ENCODE measurements around the gene PTGDS. TPM values are rescaled to one million over a fixed set of nuclear protein-coding genes. Genes with fewer than 3 reads are reported as not detected.

Gene PTGDS
- total RNA-seq, 1 donor from 2014 or later: 0.36 TPM

DNA sequence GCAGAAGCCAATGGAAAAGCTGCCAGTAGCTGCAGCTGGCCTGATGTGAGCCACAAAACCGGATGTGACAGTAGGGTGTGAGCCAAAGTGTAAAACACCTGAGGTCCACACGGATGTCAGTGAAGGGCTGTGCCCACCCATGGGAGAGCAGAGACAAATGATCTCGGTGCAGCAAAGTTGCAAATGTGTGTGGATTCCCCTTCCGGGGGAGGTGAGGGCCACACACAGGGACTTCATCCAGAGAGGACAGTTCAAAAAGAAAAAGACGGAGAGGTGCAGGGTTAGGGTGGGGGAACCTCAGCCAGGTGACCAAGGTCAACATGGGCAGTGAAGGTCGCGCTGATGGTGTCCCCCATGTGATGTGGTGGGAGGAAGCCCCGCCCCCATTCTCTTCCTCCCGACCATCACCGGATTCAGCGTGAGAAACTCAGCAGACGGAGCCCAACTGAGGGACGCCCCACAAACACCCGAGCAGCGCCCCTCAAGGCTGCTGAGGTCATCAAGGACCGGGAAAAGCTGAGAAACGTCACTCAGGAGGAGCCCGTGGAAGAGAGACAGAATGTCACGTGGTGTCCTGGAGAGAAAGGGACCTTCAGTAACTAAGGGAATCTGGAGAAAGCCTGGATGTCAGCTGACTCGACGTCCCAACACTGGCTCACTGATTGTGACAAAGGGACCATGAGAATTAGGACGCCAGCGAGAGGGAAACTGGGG is 11.4 kb upstream of the PTGDS start:
- intact Hi-C loops (cut with micrococcal nuclease): no loop called here
- Mint-ChIP-seq H3K4me3 (peak overlapping the region; percentile 48), H3K27ac (peak overlapping the region; percentile 69), H3K27me3 (ENCODE audit: insufficient read depth) (peaks cover 5% of the 10 kb centered on the region), H3K9me3 (no peaks in the 10 kb centered on the region), H3K4me1 (ENCODE audit: low read depth) (peaks cover 15% of the 10 kb centered on the region), H3K36me3 (ENCODE audit: low read depth) (no peaks in the 10 kb centered on the region)
- DNase-seq (ENCODE audit: low spot score): no peak

DNA sequence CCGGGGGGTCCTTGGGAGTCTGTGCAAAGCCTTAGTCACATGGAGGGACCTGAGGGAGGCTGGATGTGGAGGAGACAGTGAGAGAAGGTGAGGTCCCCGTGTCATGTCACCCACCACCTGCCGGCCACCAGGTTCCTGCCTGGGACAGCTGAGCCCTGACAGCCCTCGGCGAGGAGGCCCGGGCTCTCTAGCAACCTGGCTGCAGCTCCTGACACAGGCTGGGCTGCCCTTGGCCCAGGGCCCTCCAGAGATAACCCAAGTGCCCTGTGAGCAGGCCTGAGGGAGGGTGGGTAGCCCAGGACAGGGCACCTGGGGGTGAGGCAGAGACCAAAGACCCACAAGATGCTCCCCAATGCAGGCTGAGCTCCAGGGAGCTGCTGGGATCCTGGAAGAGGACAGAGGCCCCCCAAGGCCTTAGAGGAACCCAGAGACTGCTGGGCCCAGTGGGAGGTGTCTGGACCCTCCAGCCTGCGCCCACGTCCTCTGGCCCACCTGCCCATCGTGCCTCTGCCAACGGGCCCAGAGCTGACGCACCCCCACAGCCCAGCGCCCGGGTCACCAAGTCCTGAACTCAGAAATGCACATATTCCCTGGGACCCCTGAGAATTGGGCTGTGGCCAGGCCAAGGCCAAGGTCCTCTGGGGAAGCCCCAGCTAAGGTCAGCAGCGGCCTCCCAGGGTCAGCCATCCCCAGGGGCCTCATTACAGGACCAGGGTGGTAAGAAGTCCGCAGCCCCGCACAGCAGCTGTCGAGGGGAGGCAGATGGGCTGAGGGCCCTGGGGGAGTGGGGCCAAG is 8.8 kb upstream of the PTGDS start:
- H3K27ac Mint-ChIP-seq: no peak overlapping the region
- no peaks in the 10 kb centered on the region for H3K36me3 Mint-ChIP-seq (ENCODE audit: low read depth)
- H3K4me3 Mint-ChIP-seq: no peak overlapping the region
- DNase-seq (ENCODE audit: low spot score): no peak
- intact Hi-C loops (cut with micrococcal nuclease): no loop called here
- H3K9me3 Mint-ChIP-seq: no peaks in the 10 kb centered on the region
- peaks cover 5% of the 10 kb centered on the region for H3K27me3 Mint-ChIP-seq (ENCODE audit: insufficient read depth)
- peaks cover 15% of the 10 kb centered on the region for H3K4me1 Mint-ChIP-seq (ENCODE audit: low read depth)

DNA sequence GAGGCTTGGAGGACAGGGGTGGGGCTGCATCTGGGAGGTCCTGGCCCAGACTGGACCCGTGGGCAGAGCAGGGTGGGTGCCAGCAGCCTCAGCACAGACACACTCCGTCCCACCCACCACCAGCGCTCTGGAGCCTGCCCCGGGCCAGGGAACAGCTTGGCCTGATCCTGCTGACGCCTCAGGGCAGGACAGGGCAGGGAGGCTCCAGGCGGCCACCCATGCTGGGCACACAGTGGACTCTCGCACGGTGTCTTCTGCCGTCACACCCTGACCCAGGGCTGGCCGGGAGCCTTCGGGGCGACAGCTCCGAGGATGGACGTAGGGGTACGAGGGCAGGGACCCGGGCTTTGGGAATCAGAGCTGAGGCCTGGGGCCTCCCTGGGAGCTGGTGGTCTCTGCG is 8.2 kb upstream of the PTGDS start:
- no peaks in the 10 kb centered on the region for H3K36me3 Mint-ChIP-seq (ENCODE audit: low read depth)
- peaks cover 15% of the 10 kb centered on the region for H3K4me1 Mint-ChIP-seq (ENCODE audit: low read depth)
- no peak overlapping the region for H3K27ac Mint-ChIP-seq
- peaks cover 5% of the 10 kb centered on the region for H3K27me3 Mint-ChIP-seq (ENCODE audit: insufficient read depth)
- DNase-seq (ENCODE audit: low spot score): no peak
- H3K9me3 Mint-ChIP-seq: no peaks in the 10 kb centered on the region
- no peak overlapping the region for H3K4me3 Mint-ChIP-seq
- intact Hi-C loops (cut with micrococcal nuclease): no loop called here

DNA sequence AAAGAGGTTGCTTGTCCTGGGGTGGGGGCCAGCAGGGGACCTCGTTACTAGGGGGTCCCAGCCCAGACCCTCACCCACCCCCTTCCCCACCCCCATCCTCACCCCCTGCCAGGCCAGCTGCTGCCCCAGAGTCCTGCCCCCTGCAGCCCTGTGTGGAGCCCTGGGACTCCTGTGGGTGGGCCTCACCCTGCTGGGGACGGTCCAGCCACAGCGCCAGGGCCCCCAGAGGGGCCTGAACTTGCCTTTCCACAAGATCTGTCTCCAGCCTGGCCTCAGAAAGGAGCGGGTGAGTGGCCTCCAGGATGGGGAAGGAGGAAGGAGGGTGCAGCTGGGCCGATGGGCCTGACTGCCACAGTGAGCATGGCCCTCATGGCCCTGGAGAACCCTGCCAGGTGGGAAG is 7.5 kb upstream of the PTGDS start:
- Mint-ChIP-seq H3K4me1 (ENCODE audit: low read depth) (peaks cover 12% of the 10 kb centered on the region), H3K4me3 (no peak overlapping the region), H3K27ac (no peak overlapping the region), H3K9me3 (no peaks in the 10 kb centered on the region), H3K36me3 (ENCODE audit: low read depth) (no peaks in the 10 kb centered on the region), H3K27me3 (ENCODE audit: insufficient read depth) (peaks cover 5% of the 10 kb centered on the region)
- DNase-seq (ENCODE audit: low spot score): no peak
- intact Hi-C loops (cut with micrococcal nuclease): no loop called here

DNA sequence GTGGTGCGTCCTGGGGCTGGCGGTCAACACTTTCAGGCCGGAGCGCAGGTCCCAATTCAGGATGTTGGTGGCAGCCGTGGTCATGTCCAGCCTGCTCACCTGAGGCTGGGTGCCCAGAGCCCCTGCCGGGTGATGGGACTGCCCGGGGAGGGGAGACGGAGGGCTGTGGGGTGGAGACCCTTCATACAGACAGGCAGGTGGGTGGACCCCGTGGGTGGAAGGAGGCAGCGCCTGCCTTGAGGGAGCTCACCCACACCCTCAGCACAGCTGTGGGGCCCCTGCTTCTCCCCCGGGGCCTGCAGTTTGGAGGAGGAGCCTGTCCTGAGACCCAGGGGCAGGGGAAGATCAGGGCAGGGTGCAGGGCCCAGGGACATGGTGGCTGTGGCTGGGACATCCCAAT is 6.9 kb upstream of the PTGDS start:
- H3K27ac Mint-ChIP-seq: no peak overlapping the region
- no peak overlapping the region for H3K4me3 Mint-ChIP-seq
- no peaks in the 10 kb centered on the region for H3K9me3 Mint-ChIP-seq
- peaks cover 10% of the 10 kb centered on the region for H3K27me3 Mint-ChIP-seq (ENCODE audit: insufficient read depth)
- DNase-seq (ENCODE audit: low spot score): no peak
- no peaks in the 10 kb centered on the region for H3K36me3 Mint-ChIP-seq (ENCODE audit: low read depth)
- intact Hi-C loops (cut with micrococcal nuclease): no loop called here
- peaks cover 14% of the 10 kb centered on the region for H3K4me1 Mint-ChIP-seq (ENCODE audit: low read depth)

DNA sequence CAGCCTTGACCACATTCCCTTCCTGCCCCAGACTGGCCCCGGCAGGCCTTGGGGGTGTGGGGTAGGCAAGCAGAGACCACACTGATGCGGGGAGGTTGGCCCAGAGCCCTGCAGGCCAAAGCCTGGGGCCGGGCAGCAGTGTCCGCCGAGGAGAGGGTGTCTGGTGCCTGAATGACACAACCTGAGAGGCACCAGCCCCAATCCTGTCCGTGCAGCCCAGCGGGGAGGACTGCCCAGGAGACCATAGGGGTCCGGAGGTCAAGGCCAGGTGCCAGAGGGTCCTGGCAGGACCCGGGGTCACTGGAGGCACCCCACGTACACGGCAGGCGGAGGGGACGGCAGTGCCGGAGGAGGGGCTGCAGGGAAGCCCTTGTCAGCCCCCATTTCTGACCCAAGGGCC is 5.6 kb upstream of the PTGDS start:
- H3K4me3 Mint-ChIP-seq: no peak overlapping the region
- intact Hi-C loops (cut with micrococcal nuclease): no loop called here
- H3K27ac Mint-ChIP-seq: no peak overlapping the region
- peaks cover 15% of the 10 kb centered on the region for H3K27me3 Mint-ChIP-seq (ENCODE audit: insufficient read depth)
- H3K4me1 Mint-ChIP-seq (ENCODE audit: low read depth): peaks cover 6% of the 10 kb centered on the region
- no peak for DNase-seq (ENCODE audit: low spot score)
- H3K9me3 Mint-ChIP-seq: no peaks in the 10 kb centered on the region
- H3K36me3 Mint-ChIP-seq (ENCODE audit: low read depth): no peaks in the 10 kb centered on the region

DNA sequence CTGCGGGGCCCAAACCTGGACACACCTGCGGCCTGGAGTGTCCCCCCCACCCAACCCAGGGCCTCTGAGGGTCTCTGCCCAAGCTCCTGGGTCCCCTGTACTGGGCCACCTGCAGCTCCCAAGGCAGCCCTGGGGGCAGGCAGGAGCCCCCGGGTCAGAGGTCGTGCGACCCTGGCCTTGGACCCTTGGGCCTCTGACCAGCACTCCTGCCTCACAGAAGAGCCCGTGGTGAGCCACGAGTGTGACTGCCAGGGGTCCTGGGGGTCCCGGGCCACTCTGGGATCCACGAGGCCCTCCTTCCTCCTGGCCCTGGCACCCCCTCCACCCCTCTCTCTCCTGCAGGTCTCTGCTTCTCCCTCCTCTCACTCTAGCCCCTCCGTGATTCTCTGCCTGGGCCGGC is 5.0 kb upstream of the PTGDS start:
- Mint-ChIP-seq H3K27ac (no peak overlapping the region), H3K4me1 (ENCODE audit: low read depth) (peaks cover 6% of the 10 kb centered on the region), H3K9me3 (no peaks in the 10 kb centered on the region), H3K4me3 (no peak overlapping the region), H3K27me3 (ENCODE audit: insufficient read depth) (peaks cover 10% of the 10 kb centered on the region), H3K36me3 (ENCODE audit: low read depth) (no peaks in the 10 kb centered on the region)
- DNase-seq (ENCODE audit: low spot score): no peak
- intact Hi-C loops (cut with micrococcal nuclease): no loop called here

DNA sequence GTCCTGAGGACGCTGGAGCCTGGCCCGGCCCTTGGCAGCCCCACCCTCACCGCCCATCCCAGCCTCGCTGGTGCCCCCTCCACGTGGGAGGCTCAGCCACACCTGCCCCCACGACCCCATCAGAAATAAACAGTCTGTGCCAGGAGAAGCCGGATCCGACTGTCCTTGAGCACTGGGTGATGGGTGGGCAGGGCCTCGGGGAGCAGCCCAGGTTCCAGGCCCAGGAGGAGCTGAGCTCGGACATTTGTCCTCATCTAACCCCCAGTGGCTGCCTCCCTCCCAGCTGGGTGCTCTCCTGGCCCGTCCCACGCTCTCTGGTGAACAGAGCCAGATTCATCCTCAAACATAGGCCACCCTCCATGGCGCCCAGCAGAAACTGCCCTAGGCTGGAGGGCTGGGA is 4.6 kb upstream of the PTGDS start:
- H3K9me3 Mint-ChIP-seq: no peaks in the 10 kb centered on the region
- H3K27ac Mint-ChIP-seq: no peak overlapping the region
- H3K4me1 Mint-ChIP-seq (ENCODE audit: low read depth): peaks cover 6% of the 10 kb centered on the region
- H3K27me3 Mint-ChIP-seq (ENCODE audit: insufficient read depth): peaks cover 9% of the 10 kb centered on the region
- DNase-seq (ENCODE audit: low spot score): no peak
- no peak overlapping the region for H3K4me3 Mint-ChIP-seq
- H3K36me3 Mint-ChIP-seq (ENCODE audit: low read depth): no peaks in the 10 kb centered on the region
- intact Hi-C loops (cut with micrococcal nuclease): no loop called here

DNA sequence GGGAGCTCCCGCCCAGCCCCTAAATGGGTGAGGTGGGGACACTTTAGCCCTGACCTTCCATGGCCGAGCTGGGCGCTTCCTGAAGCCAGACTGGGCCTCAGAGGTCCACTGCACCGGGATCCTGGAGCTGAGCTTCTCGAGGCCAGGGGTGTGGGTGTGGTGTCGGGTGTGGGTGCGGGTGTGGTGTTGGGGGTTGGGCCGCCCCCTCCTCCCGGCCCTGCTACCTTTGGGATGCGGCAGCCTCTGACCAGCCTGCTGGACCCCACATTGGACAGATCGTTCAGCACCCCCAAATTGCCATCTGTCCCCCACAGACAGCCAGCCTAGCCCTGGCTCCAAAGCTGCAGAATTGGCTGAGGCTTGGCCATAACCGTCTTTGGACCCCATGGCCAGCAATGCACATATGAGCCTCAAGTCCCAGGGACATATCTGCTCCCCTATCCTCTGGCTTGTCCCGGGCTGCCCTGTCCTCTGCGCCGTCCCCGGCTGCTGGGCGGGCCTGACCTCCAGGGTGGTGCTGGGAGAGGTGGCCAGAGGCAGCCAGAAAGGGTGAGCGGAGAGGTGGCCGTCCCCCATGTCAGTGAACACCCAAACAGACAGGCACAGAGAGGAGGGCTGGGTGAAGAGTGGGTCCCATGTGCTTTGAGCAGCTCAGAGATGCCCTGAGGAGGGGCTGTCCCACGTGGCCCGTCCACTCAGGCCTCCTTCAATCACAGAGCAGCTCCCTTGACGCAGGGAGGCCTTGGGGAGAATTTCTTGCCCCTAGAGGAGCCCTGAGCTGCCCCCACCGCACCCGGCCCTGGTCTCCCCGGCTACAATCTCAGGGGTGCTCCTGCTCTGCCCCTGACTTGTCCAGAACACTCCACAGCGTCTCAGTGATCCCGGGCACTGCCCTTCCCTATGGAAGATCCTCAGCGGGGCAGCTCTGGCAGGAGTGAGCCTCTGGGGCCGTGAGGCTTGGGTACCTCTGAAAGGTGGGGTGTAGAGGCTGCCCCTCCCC is 3.4 kb upstream of the PTGDS start:
- Mint-ChIP-seq H3K27me3 (ENCODE audit: insufficient read depth) (peaks cover 9% of the 10 kb centered on the region), H3K36me3 (ENCODE audit: low read depth) (no peaks in the 10 kb centered on the region), H3K27ac (no peak overlapping the region), H3K4me3 (no peak overlapping the region), H3K9me3 (no peaks in the 10 kb centered on the region), H3K4me1 (ENCODE audit: low read depth) (peaks cover 6% of the 10 kb centered on the region)
- intact Hi-C loops (cut with micrococcal nuclease): no loop called here
- DNase-seq (ENCODE audit: low spot score): no peak

DNA sequence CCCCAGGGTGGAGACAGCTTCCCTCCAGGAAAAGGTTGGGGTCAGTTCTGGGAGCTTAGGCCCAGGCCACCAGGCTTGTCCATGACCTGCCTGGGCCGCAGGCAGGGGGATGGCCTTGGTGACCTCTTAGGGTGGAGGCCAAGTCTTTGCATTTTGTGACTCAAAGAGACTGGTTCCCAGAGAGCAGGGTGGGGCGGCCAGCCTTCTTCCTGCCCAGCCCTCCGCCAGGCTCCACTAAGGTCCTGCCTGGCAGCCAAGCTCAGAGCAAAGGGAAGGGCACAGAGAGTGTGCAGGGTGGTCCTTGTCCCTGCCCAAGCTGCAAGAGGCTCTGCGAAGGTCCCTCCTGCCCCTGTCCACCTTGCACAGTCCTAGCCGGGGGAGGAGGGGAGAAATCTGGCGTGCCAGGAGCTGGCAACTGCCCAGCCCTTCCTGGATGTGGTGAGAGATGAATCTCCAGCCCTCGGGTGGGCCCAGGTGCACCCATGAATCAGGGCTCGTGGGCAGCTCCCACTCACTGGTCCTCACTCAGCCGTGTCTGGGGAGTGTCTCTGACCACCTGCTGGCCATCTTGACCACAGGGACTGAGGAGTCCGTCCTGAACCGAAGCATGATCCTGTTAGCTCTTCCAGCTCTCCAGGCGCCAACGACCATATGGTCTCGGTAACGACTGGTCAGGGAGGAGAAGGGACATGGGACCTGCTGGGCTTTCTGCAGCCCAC is 2.3 kb upstream of the PTGDS start:
- DNase-seq (ENCODE audit: low spot score): no peak
- Mint-ChIP-seq H3K9me3 (no peaks in the 10 kb centered on the region), H3K4me3 (no peak overlapping the region), H3K36me3 (ENCODE audit: low read depth) (no peaks in the 10 kb centered on the region), H3K27ac (no peak overlapping the region), H3K27me3 (ENCODE audit: insufficient read depth) (peaks cover 9% of the 10 kb centered on the region), H3K4me1 (ENCODE audit: low read depth) (peaks cover 6% of the 10 kb centered on the region)
- intact Hi-C loops (cut with micrococcal nuclease): no loop called here

DNA sequence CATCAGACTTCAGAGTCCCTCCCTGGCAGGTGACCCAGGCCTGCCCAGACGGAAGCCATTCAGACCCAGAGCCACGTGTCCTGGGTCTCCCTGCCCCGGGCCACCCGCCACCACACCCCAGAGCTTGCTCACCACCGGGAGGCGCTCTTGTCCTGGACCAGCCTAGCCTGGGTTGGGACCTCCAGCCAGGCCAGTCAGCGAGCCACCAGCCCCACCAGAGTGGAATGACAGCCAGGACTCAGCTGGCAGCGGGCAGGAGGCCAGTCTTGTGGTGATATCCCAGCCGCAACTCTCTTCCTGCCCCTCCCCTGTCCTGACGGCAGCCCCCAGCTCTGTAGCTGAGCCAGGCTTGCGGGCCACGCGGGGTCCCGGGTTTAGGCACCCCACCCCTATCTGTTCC is 1.7 kb upstream of the PTGDS start:
- Mint-ChIP-seq H3K27me3 (ENCODE audit: insufficient read depth) (peaks cover 9% of the 10 kb centered on the region), H3K27ac (no peak overlapping the region), H3K4me3 (no peak overlapping the region), H3K4me1 (ENCODE audit: low read depth) (peaks cover 6% of the 10 kb centered on the region), H3K9me3 (no peaks in the 10 kb centered on the region), H3K36me3 (ENCODE audit: low read depth) (no peaks in the 10 kb centered on the region)
- DNase-seq (ENCODE audit: low spot score): no peak
- intact Hi-C loops (cut with micrococcal nuclease): no loop called here

DNA sequence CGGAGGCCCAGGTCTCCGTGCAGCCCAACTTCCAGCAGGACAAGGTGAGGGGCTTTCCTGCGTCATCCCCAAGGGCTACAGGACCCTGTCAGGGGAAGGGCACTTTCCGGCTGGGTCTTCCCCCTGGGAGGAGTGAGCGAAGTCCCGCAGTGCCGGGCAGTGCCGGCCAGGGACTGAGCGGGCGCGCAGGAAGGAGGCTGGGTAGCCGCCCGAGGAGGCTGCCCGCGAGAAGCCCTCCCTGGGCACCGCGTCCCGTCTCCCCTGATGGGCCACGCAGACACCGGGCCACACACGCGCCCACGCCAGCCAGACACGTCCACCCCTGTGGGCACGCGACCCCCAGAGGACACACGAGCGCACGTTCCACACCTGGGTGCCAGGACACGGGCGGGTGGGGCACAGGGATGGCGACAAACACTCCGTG is 357 bp downstream of the PTGDS start:
- intact Hi-C loops (cut with micrococcal nuclease): loop anchor here (1.0 to 2.0 kb wide), 5 partner anchors 15 to 173 kb away; partner anchors contain the start of genes FBXW5 and PAXX
- Mint-ChIP-seq H3K27ac (no peak overlapping the region), H3K4me3 (no peak overlapping the region), H3K4me1 (ENCODE audit: low read depth) (peaks cover 6% of the 10 kb centered on the region), H3K36me3 (ENCODE audit: low read depth) (no peaks in the 10 kb centered on the region), H3K27me3 (ENCODE audit: insufficient read depth) (peaks cover 9% of the 10 kb centered on the region), H3K9me3 (no peaks in the 10 kb centered on the region)
- DNase-seq (ENCODE audit: low spot score): no peak
